H1 (cell line): ENCODE measurements around the gene LSM2. TPM values are rescaled to one million over a fixed set of nuclear protein-coding genes. Genes with fewer than 3 reads are reported as not detected.
A peak's percentile ranks its signal among the peaks of the same experiment; 100 is the strongest.

Experiments
- CTCF ChIA-PET: fragments of 300-600 bp; sonication (Branson Sonifier 250); formaldehyde crosslinking; loops from one replicate; lab custom pipeline; 2021; ENCODE audit not compliant: partially characterized antibody; lab: Charles Lee
- POLR2A ChIA-PET: fragments of 300-600 bp; sonication (Branson Sonifier 250); formaldehyde crosslinking; loops from one replicate; lab custom pipeline; 2021; ENCODE audit warnings: inconsistent platforms; ENCODE audit not compliant: partially characterized antibody; lab: Charles Lee
- DNase-seq, 2 experiments: peaks; one replicate each; pipeline versions ENCODE4 v3.0.0 to v3.0.0-alpha.2; 2010 to 2022; ENCODE audit warnings: low spot score in 2 of 2, low read depth in 1 of 2, mixed read lengths in 1 of 2
- FAIRE-seq: peaks from 2 replicates; lab custom pipeline; 2011; peaks lifted over from hg19 to GRCh38; lab: Jason Lieb, UNC
- H2AFZ ChIP-seq: 2 replicates; pipeline ENCODE4 v1.8.1; 2012; ENCODE audit warnings: low read length, inconsistent platforms
- H2AK5ac ChIP-seq: 2 replicates; pipeline ENCODE4 v1.6.1; 2013; ENCODE audit warnings: low read depth, low read length
- H2BK120ac ChIP-seq: replicated peaks from 2 replicates; pipeline ENCODE3; 2013; ENCODE audit warnings: low read depth, low read length, inconsistent platforms
- H2BK12ac ChIP-seq: 2 replicates; pipeline ENCODE4 v1.6.1; 2013; ENCODE audit warnings: low read depth, low read length
- H2BK15ac ChIP-seq: 2 replicates; pipeline ENCODE4 v1.6.1; 2013; ENCODE audit warnings: low read length
- H2BK20ac ChIP-seq: 2 replicates; pipeline ENCODE4 v1.6.1; 2013; ENCODE audit warnings: low read length
- H2BK5ac ChIP-seq: 2 replicates; pipeline ENCODE4 v1.6.1; 2013; ENCODE audit warnings: low read depth, low read length
- H3K14ac ChIP-seq: 2 replicates; pipeline ENCODE4 v1.6.1; 2013; ENCODE audit warnings: inconsistent platforms; ENCODE audit not compliant: insufficient read length
- H3K18ac ChIP-seq: 2 replicates; pipeline ENCODE4 v1.6.1; 2013; ENCODE audit warnings: low read length; ENCODE audit errors: extremely low read depth
- H3K23ac ChIP-seq: 2 replicates; pipeline ENCODE4 v1.6.1; 2013; ENCODE audit warnings: inconsistent platforms; ENCODE audit not compliant: insufficient read length
- H3K23me2 ChIP-seq: 2 replicates; pipeline ENCODE4 v1.6.1; 2013; ENCODE audit warnings: low read depth, low read length
- H3K27ac ChIP-seq: 2 replicates; pipeline ENCODE4 v1.6.1; 2011; ENCODE audit warnings: low read depth, low read length, inconsistent platforms
- H3K27me3 ChIP-seq, 4 experiments: replicated peaks in 1 of 4; 1 replicate in 1 of 4; 2 replicates in 3 of 4; pipeline versions ENCODE4 v1.6.1 to v1.8.1; 2011 to 2013; ENCODE audit warnings: low read length in 3 of 4, mild to moderate bottlenecking in 3 of 4, inconsistent platforms in 2 of 4, mixed read lengths in 2 of 4, moderate library complexity in 1 of 4; ENCODE audit not compliant: control insufficient read depth in 3 of 4, insufficient read depth in 3 of 4; ENCODE audit errors: extremely low read depth in 1 of 4
- H3K36me3 ChIP-seq, 4 experiments: 2 replicates each; pipeline versions ENCODE4 v1.6.1 to v1.8.1; 2011 to 2013; ENCODE audit warnings: mild to moderate bottlenecking in 4 of 4, low read length in 3 of 4, moderate library complexity in 2 of 4, control low read depth in 1 of 4, inconsistent platforms in 1 of 4; ENCODE audit not compliant: insufficient read depth in 4 of 4, control insufficient read depth in 2 of 4
- H3K4ac ChIP-seq: replicated peaks from 2 replicates; pipeline ENCODE3; 2013; ENCODE audit warnings: low read length, low read depth, mixed read lengths, inconsistent platforms; ENCODE audit not compliant: insufficient read length
- H3K4me1 ChIP-seq, 4 experiments: replicated peaks in 1 of 4; 1 replicate in 1 of 4; 2 replicates in 3 of 4; pipeline versions ENCODE4 v1.6.1 to v1.8.1; 2011 to 2013; ENCODE audit warnings: low read length in 3 of 4, inconsistent platforms in 2 of 4, mixed read lengths in 1 of 4; ENCODE audit not compliant: insufficient read depth in 4 of 4, control insufficient read depth in 3 of 4
- H3K4me2 ChIP-seq, 2 experiments: 2 replicates each; pipeline versions ENCODE4 v1.6.1 to v1.8.1; 2011 to 2013; ENCODE audit warnings: low read depth in 2 of 2, low read length in 2 of 2, control low read depth in 1 of 2, inconsistent platforms in 1 of 2, mild to moderate bottlenecking in 1 of 2; ENCODE audit not compliant: insufficient read depth in 1 of 2
- H3K4me3 ChIP-seq, 4 experiments: fragments of 200-600, 300-600 bp in 1 of 4; sonication (generic), shearing (Covaris generic), sonication (Bioruptor Twin) in 1 of 4; 2 replicates each; pipeline versions ENCODE4 v1.5.1 to v1.8.1; 2011 to 2016; ENCODE audit warnings: low read length in 4 of 4, low read depth in 3 of 4, control low read depth in 2 of 4, inconsistent platforms in 2 of 4, mild to moderate bottlenecking in 2 of 4, mixed read lengths in 1 of 4, moderate library complexity in 1 of 4; ENCODE audit not compliant: insufficient read depth in 2 of 4; ENCODE audit errors: extremely low read depth in 1 of 4
- H3K56ac ChIP-seq: replicated peaks from 2 replicates; pipeline ENCODE3; 2013; ENCODE audit warnings: low read depth, mild to moderate bottlenecking, mixed read lengths, low read length, inconsistent platforms; ENCODE audit not compliant: insufficient read length
- H3K79me1 ChIP-seq: 2 replicates; pipeline ENCODE4 v1.6.1; 2013; ENCODE audit warnings: low read depth, low read length, control low read depth
- H3K79me2 ChIP-seq, 2 experiments: 2 replicates each; pipeline versions ENCODE4 v1.6.1 to v1.8.1; 2012 to 2013; ENCODE audit warnings: low read length in 2 of 2, mild to moderate bottlenecking in 2 of 2, inconsistent platforms in 1 of 2; ENCODE audit not compliant: insufficient read depth in 2 of 2, control insufficient read depth in 1 of 2
- H3K9ac ChIP-seq, 4 experiments: replicated peaks in 1 of 4; 1 replicate in 1 of 4; 2 replicates in 3 of 4; pipeline versions ENCODE4 v1.6.1 to v1.8.1; 2011 to 2013; ENCODE audit warnings: low read depth in 3 of 4, low read length in 3 of 4, control low read depth in 2 of 4, mild to moderate bottlenecking in 2 of 4, moderate library complexity in 2 of 4, inconsistent platforms in 1 of 4; ENCODE audit errors: extremely low read depth in 1 of 4
- H3K9me3 ChIP-seq, 2 experiments: 2 replicates each; pipeline versions ENCODE4 v1.6.1 to v1.8.1; 2012 to 2013; ENCODE audit warnings: mild to moderate bottlenecking in 2 of 2, moderate library complexity in 2 of 2, control low read depth in 1 of 2, inconsistent platforms in 1 of 2, low read depth in 1 of 2, low read length in 1 of 2, mixed read lengths in 1 of 2; ENCODE audit not compliant: insufficient read depth in 2 of 2
- H4K20me1 ChIP-seq, 2 experiments: replicated peaks in 1 of 2; 2 replicates each; pipeline versions ENCODE3 to v1.8.1; 2011 to 2013; ENCODE audit warnings: inconsistent platforms in 2 of 2, low read length in 2 of 2, mild to moderate bottlenecking in 1 of 2; ENCODE audit not compliant: insufficient read depth in 2 of 2, control insufficient read depth in 1 of 2
- H4K5ac ChIP-seq: 2 replicates; pipeline ENCODE4 v1.6.1; 2013; ENCODE audit warnings: low read length, low read depth, mixed read lengths, inconsistent platforms; ENCODE audit not compliant: insufficient read length
- H4K8ac ChIP-seq: 2 replicates; pipeline ENCODE4 v1.8.0; 2013; ENCODE audit warnings: mild to moderate bottlenecking, moderate library complexity, low read length, inconsistent platforms; ENCODE audit not compliant: insufficient read depth; ENCODE audit errors: extremely low read depth
- H4K91ac ChIP-seq: replicated peaks from 2 replicates; pipeline ENCODE3; 2013; ENCODE audit warnings: low read length, mixed read lengths, inconsistent platforms; ENCODE audit not compliant: insufficient read length
- ATF2 ChIP-seq: IDR thresholded peaks from 2 replicates; pipeline ENCODE4 v1.6.1; 2012; ENCODE audit warnings: low read length, inconsistent platforms
- HDAC2 ChIP-seq, 2 experiments: fragments of 300-600 bp in 1 of 2; sonication (generic) in 1 of 2; IDR thresholded peaks; 2 replicates each; pipeline ENCODE4 v1.6.1; 2011 to 2012; ENCODE audit warnings: low read depth in 2 of 2, low read length in 2 of 2, mild to moderate bottlenecking in 2 of 2, moderate library complexity in 2 of 2, borderline replicate concordance in 1 of 2, inconsistent platforms in 1 of 2
- JUN ChIP-seq: IDR thresholded peaks from 2 replicates; pipeline ENCODE4 v1.6.1; 2011; ENCODE audit warnings: low read depth, mild to moderate bottlenecking, improper control_type of control experiment, low read length
- RBBP5 ChIP-seq: IDR thresholded peaks from 2 replicates; pipeline ENCODE4 v1.7.1; 2012; ENCODE audit warnings: low read depth, mild to moderate bottlenecking, inconsistent platforms, low read length, moderate library complexity, borderline replicate concordance
- TEAD4 ChIP-seq: IDR thresholded peaks from 2 replicates; pipeline ENCODE4 v1.6.1; 2012; ENCODE audit warnings: low read depth, low read length, inconsistent platforms, mixed read lengths
- WGBS, 2 experiments: shearing (Covaris generic) in 1 of 2; methylation state at CpG; one replicate each; pipeline versions ENCODE4 v1.1.6 to v1.1.7; 2013 to 2015; ENCODE audit warnings: low lambda C conversion rate in 2 of 2, mixed read lengths in 2 of 2, inconsistent platforms in 1 of 2, low coverage in 1 of 2, missing lambda C conversion rate in 1 of 2; ENCODE audit not compliant: insufficient replicate concordance in 2 of 2, insufficient coverage in 1 of 2, insufficient read length in 1 of 2; ENCODE audit errors: extremely low coverage in 1 of 2, missing lambda C conversion rate in 1 of 2; 5-methylcytosine and 5-hydroxymethylcytosine counted together
- polyA plus RNA-seq, 7 experiments: library from polyadenylated mRNA; depleted of rRNA in 3 of 7; stranded (reverse) in 5 of 7; unstranded in 2 of 7; fragments of >200 nt in 5 of 7; fragments of 200-250 nt in 2 of 7; gene quantifications; 1 replicate in 5 of 7; 2 replicates in 1 of 7; 4 replicates in 1 of 7; pipeline versions ENCODE4 v1.2.1 to v1.2.3, GENCODE V29; 2011 to 2013; ENCODE audit warnings: missing spikeins in 2 of 7, mixed read lengths in 2 of 7
- total RNA-seq: library from RNA; stranded (reverse); fragmentation: NEBNext Ultra II Directional; extraction: Animal tissue kit (Norgen Biotek cat#: 25700); gene quantifications from 2 replicates; pipeline ENCODE4 v1.2.1, GENCODE V29; 2021
- TF ChIP-seq, protein P1 (sequence below), 3 experiments: IDR thresholded peaks; 1 replicate in 2 of 3; 2 replicates in 1 of 3; pipeline versions ENCODE4 v1.5.1 to v1.6.1; 2011; ENCODE audit warnings: low read length in 3 of 3, mild to moderate bottlenecking in 3 of 3, inconsistent platforms in 2 of 3, low read depth in 1 of 3, moderate library complexity in 1 of 3; ENCODE audit not compliant: insufficient read depth in 1 of 3; ENCODE audit errors: control extremely low read depth in 1 of 3
- TF ChIP-seq, protein P2 (sequence below): IDR thresholded peaks from 2 replicates; pipeline ENCODE4 v1.6.1; 2011; ENCODE audit warnings: low read depth, mild to moderate bottlenecking, low read length; ENCODE audit not compliant: insufficient read depth

LSM2 gene
- total and polyA plus RNA-seq, 2 of the 8 experiments (the other 6 are each of a cell fraction or from before 2014, with no cell fraction given) = 127 to 168 TPM

DNA sequence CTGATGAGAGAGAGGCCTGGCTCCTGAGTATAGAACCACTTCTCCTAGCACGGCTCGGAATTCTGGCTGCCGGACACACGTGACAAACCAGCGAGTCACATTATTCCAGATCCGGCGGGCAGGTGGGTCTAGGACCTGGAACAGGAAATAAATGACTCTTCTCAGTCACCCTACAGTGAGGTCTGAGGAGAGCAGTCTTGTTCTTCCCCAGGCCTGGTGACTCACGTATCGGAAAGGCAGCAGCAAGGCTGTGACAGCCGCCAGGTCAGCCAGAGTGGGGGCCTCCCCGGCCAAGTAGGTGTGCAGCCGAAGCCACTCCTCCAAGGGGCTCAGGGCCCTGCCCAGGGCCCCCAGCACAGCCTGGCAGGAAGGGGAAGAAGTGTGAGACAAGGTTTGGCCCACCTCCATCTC, 14.0 kb downstream of the LSM2 start:
- H3K79me2 ChIP-seq = peaks cover 0 to 19% of the 10 kb centered on the region in 2 experiments; a peak in 2 of 4 replicates
- no peak overlapping the region for H2BK20ac ChIP-seq
- no peak overlapping the region for H2BK120ac ChIP-seq
- no peak overlapping the region for H3K4me2 ChIP-seq
- 95% methylated on average over 11 of the region's 12 CpGs; no CpG with 5 or more reads in 1 of the 2 experiments for WGBS, 2 experiments
- H4K8ac ChIP-seq = no peak overlapping the region
- peaks cover 3% of the 10 kb centered on the region; the same call in 1 of the 2 replicates for H3K79me1 ChIP-seq
- CTCF ChIA-PET = interaction anchor here (0.6 to 15.6 kb wide), 4 partner anchors 14 to 114 kb away, joined by 3 to 228 read pairs (median 6); partner anchors contain the start of genes LSM2 and VWA7
- no peak for FAIRE-seq
- no peak overlapping the region for H3K4me3 ChIP-seq
- peaks cover 5% of the 10 kb centered on the region; the same call in 1 of the 2 replicates for H3K23me2 ChIP-seq
- H3K56ac ChIP-seq = peak overlapping the region; percentile 6
- no peak overlapping the region for H3K23ac ChIP-seq
- H3K14ac ChIP-seq = no peak overlapping the region
- peaks cover 0 to 6% of the 10 kb centered on the region in 2 experiments for H4K20me1 ChIP-seq
- H2AK5ac ChIP-seq = no peak overlapping the region
- POLR2A ChIA-PET = interaction anchor here (1.4 to 10.3 kb wide), 4 partner anchors 9 to 119 kb away, joined by 3 to 85 read pairs (median 6); partner anchors contain the start of gene VWA7
- H3K36me3 ChIP-seq = peaks cover 4 to 43% (median 16%) of the 10 kb centered on the region in 4 experiments; a peak in 6 of 8 replicates
- H3K27ac ChIP-seq = no peak overlapping the region
- peaks cover 0 to 2% (median under 1%) of the 10 kb centered on the region in 4 experiments; a peak in 3 of 7 replicates for H3K4me1 ChIP-seq
- no peak overlapping the region for H3K18ac ChIP-seq
- no peak overlapping the region for H3K9ac ChIP-seq
- no peak overlapping the region for H2AFZ ChIP-seq
- H4K5ac ChIP-seq = no peak overlapping the region
- no peak overlapping the region for H3K4ac ChIP-seq
- no peaks in the 10 kb centered on the region for H3K9me3 ChIP-seq
- H4K91ac ChIP-seq = no peak overlapping the region
- H2BK5ac ChIP-seq = no peak overlapping the region
- no peak overlapping the region for H2BK15ac ChIP-seq
- DNase-seq = no peak
- no peaks in the 10 kb centered on the region for H3K27me3 ChIP-seq
- H2BK12ac ChIP-seq = no peak overlapping the region
- TF ChIP-seq, protein P1, sequence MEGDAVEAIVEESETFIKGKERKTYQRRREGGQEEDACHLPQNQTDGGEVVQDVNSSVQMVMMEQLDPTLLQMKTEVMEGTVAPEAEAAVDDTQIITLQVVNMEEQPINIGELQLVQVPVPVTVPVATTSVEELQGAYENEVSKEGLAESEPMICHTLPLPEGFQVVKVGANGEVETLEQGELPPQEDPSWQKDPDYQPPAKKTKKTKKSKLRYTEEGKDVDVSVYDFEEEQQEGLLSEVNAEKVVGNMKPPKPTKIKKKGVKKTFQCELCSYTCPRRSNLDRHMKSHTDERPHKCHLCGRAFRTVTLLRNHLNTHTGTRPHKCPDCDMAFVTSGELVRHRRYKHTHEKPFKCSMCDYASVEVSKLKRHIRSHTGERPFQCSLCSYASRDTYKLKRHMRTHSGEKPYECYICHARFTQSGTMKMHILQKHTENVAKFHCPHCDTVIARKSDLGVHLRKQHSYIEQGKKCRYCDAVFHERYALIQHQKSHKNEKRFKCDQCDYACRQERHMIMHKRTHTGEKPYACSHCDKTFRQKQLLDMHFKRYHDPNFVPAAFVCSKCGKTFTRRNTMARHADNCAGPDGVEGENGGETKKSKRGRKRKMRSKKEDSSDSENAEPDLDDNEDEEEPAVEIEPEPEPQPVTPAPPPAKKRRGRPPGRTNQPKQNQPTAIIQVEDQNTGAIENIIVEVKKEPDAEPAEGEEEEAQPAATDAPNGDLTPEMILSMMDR (IDR thresholded peaks at IDR 0.05; ENCODE audit: control extremely low read depth in 1 of 3, insufficient read depth in 1 of 3, low read depth in 1 of 3, low read length in 3 of 3) = no peak
- TF ChIP-seq TEAD4 = no peak
- no peak for TF ChIP-seq JUN
- no peak for TF ChIP-seq RBBP5
- TF ChIP-seq ATF2 = no peak
- no peak for TF ChIP-seq HDAC2 (IDR thresholded peaks at IDR 0.05; ENCODE audit: borderline replicate concordance in 1 of 2, low read depth in 2 of 2, low read length in 2 of 2)
- TF ChIP-seq, protein P2, sequence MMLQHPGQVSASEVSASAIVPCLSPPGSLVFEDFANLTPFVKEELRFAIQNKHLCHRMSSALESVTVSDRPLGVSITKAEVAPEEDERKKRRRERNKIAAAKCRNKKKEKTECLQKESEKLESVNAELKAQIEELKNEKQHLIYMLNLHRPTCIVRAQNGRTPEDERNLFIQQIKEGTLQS = no peak
